T-helper 2 cell treated with Interferon-gamma antibody and Interleukin-4, amounts not matched to agents 100 ng/mL and 5 ng/mL, for 36 hours (primary cell): ENCODE results near the gene SNF8. TPM values are rescaled to one million over a fixed set of nuclear protein-coding genes. Genes with fewer than 3 reads are reported as not detected.

ENCODE experiments used
- intact Hi-C: fragments of 100-400 bp; cut with micrococcal nuclease; formaldehyde crosslinking; loops from one replicate; pipeline ENCODE4 v1.15.1; 2023
- total RNA-seq: library from RNA; stranded (reverse); gene quantifications from 2 replicates; pipeline ENCODE4 v1.2.3, GENCODE V29; 2022

The SNF8 gene
- total RNA-seq, 1 donor from 2014 or later, result 134 TPM

DNA sequence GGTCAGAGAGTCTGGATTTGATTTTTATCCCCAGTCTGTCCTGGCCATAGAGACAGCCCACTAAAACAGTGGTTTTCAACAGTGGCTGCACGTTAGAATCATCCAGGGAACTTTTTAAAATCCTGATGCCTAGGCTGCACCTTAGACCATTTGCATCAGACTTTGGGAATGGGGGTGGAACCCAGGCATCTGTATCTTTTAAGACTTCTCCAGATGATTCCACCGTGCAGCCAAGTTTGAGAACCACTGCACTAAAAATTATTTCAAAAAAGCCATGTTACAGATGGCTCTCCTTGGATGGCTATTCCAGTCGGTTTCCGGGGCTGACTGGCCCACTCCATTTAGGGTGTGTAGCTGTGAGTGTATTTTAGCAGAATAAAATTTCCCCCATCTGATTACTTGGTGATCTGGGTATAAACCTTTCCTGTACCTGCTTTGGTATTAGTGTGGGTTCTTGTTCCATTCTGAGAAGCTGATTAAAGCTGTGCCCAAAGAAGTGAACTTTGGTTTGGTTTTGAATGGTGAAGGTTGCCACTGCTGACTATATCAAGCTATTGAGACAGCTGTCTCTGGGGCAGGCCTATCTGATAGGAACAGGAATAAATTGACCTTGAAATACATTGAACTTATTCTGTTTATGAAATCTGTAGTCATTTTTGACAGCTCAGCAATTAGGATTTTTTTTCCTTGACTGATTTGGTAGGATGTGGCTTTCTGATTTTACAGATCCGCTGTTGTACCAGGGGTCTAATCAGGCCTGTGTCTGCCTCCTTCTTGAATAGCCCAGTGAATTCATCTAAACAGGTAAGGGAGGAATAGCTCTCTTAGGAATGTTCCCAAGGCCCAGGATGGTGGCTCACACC, 50.8 kb downstream of the SNF8 start:
- intact Hi-C loops, result loop anchor here (10.0 kb wide), 1 partner anchor 301 kb away; no protein-coding TSS in a partner anchor

DNA sequence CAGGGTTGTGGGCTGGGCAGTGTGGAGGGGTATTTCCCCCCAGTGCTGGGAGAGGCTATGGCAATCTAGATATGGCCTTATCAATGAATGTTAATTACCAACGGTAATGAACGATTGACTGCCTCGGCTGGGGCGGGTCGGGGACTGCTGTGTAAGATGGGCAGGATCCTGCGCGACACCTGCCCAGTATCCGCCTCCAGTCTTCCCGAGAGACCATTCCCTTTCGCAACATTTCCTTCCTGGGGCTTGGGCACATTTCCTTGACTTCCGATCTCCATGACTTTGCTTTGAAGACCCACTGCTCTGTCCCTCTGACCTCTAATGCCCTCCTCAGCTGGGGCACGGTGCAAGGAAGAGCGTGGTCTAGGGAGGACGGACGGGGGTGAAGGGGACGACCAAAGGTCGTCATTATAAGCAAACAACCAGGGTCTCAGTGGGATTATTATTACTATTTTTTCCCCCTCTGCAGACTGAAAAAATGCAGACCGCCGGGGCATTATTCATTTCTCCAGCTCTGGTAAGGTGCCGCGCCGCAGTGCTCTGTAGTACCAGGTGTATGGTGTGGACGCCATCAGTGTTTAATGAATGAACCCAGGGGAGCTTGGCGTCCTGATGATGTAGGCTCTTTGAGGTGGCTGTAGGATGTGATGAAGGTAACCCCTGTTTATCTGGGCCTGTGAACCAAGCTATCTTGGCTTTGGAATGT, 51.5 kb downstream of the SNF8 start:
- intact Hi-C loops, result loop anchor here (1.0 to 10.0 kb wide), 3 partner anchors 15 to 302 kb away; partner anchors contain the start of genes CALCOCO2 and UBE2Z

DNA sequence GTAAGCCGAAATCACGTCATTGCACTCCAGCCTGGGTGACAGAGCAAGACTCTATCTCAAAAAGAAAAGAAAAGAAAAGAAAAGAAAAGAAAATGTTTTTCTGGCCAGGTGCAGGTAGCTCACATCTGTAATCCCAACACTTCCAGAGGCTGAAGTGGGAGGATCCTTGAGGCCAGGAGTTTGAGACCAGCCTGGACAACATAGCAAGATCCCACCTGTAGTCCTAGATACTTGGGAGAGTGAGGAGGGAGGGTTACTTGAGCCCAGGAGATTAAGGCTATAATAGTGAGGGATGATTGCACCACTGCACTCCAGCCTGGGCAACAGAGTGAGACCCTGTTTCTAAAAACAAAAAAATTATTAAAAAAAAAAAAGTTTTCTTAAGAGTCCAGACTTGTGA, 54.6 kb downstream of the SNF8 start:
- intact Hi-C loops, result loop anchor here (10.0 kb wide), 1 partner anchor 305 kb away; no protein-coding TSS in a partner anchor

DNA sequence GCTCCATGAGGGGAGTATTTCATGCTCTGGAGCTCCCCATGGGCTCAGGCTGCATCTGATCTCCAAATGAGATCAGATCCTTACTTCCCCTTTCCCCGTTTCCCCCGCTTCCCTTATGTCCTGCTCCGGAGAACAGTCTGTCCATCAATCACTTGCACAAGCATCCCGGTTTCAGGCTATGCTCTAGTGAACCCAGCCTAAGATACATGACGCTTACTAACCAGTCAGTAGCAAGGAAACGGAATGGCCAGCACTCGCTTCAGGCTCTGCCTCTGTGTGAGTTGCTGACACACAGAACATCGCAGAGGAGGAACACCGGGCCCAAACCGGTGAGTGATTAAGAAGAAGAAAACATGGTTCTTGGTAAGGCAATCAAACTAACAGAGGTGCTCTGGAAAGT, 61.5 kb downstream of the SNF8 start:
- intact Hi-C loops, result no loop called here

DNA sequence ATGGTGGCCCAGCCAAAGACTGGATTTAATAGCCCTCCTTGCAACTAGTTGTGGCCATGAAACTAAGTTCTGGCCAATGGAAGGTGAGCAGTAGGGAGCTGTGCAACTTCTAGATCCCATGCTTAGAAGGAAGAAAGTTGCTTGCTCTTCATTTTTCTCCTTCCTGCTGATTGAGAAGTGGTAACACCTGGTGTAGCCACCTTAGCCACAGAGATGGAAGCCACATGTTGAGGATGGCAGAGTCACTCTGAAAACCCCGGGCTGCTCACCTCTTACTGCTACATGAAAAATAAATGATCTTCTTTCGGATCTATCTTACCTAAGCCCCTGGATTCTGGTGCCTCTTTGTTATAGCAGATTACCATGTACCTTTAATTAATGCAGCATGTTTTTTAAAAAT, 62.4 kb downstream of the SNF8 start:
- intact Hi-C loops, result no loop called here

Other genes with a start within 250 kb of the SNF8 start
- gene PRAC1, start 222.3 kb downstream of the SNF8 start, total RNA-seq, result not detected in 2 replicates
- gene PRAC2, start 221.7 kb downstream of the SNF8 start, total RNA-seq, result not detected in 2 replicates
- not detected in 2 replicates for gene HOXB13, start 216.1 kb downstream of the SNF8 start, total RNA-seq
- gene TTLL6, start 127.6 kb downstream of the SNF8 start, total RNA-seq, result 0.07 TPM in 1 of 2 replicates, not detected in the other
- gene CALCOCO2, start 113.8 kb downstream of the SNF8 start, total RNA-seq, result 116 and 129 TPM in 2 replicates
- 114 and 120 TPM in 2 replicates for gene ATP5MC1, start 52.1 kb downstream of the SNF8 start, total RNA-seq
- gene UBE2Z, start 36.4 kb downstream of the SNF8 start, total RNA-seq, result 75.1 and 78.3 TPM in 2 replicates
- not detected in 2 replicates for gene GIP, start 23.8 kb upstream of the SNF8 start, total RNA-seq
- 0.02 TPM in 1 of 2 replicates, not detected in the other for gene IGF2BP1, start 52.5 kb upstream of the SNF8 start, total RNA-seq
- gene B4GALNT2, start 187.9 kb upstream of the SNF8 start, total RNA-seq, result 0.02 TPM in 1 of 2 replicates, not detected in the other